GM18517 (cell line): Measurements from ENCODE around the gene KIFAP3.

Experiments used
- ATAC-seq: cut with Tn5 transposase; IDR thresholded peaks from one replicate; pipeline ENCODE4 v1.9.1; 2021; ENCODE audit warnings: mild to moderate bottlenecking, moderate library complexity; ENCODE audit not compliant: unreplicated experiment

KIFAP3 gene

DNA sequence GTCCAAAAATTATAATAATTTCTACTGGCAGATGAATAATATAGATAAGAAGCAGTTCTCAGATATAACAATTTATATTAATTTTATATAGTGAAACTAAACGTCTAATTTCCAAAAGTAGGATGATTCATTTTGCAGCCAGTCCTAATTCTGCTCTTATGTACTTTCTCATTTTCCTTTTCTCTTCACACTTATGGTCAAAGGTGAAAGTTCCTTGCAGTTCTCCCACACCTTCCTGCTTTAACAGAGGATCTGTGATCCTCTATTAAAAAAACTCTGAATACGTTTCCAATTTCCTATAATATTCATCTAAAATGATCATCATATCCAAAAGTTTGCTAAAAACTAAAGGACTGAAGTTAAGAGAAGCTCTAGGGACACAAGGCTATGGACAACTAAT is 78.5 kb downstream of the KIFAP3 start:
- ATAC-seq = no peak

DNA sequence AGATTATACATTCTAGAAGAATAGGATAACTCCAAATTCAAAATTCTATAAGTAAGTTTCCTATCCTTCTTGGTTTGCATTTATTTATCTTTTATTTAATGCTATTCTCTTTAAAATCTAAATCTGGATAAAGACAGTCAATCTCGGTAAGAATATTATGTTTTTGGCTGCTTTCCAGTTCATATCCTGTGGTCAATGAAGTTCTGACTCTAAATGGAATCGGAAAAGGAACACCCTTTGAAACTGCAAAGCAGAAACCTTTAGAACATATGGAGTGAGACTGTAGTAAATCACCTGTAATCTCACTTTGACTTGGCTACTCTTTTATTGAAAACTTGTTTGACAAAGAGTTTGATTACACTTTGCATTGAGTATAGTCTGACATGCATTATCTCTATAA is 85.2 kb downstream of the KIFAP3 start:
- no peak for ATAC-seq

DNA sequence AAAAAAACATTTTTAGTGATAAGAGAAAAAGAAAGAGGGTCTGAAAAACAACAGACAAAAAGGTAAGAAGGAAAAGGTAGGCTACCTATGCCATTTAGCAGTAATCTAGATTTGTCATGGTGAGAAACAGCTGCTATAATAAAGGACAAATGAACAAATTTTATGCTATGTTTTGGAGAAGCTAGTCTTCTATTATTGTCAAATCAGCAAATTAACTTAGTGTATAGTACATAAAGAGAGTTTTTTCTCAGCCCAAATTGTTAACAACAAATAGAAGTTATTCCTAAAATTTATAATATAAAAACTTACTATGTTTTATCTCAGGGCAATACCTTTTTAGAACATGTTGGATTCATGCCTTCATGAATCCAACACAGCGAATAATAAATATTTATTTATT is 88.7 kb downstream of the KIFAP3 start:
- no peak for ATAC-seq

DNA sequence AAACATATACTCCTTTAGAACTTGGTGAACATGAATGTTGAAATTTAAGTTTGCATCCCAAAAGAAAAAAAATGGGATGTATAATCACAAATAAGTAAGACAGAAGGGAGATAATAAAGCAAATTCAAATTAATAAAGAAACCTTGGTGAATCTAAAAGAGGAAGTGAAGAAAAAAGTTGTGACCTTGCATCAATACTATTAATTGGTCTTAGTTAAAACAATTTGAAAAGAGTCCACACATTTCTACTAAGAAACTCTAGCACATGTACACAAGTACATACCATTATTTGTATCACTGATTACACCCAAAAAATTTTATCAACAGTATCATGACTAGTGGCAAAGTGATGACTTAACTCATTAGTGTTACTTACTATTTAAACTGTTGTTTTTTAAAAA is 100.4 kb downstream of the KIFAP3 start:
- no peak for ATAC-seq

DNA sequence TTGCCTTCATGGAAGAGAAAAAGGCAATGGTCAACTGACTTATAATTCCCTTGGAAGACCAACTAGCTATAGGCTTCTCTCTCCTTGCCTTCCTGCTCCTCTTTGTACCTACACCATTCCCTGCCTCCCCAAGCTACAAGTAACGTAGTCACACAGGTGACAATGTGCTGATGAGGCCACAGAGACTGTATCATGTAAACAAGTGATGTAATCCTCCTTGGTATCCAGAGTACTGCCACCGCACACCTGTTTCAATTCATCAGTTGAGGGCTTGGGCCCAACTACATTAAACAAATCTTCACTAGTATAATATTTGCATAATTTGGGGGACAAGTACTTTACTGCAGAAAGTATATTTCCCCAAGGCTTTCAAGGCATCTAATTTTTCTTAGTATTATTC is 104.4 kb downstream of the KIFAP3 start:
- no peak for ATAC-seq

DNA sequence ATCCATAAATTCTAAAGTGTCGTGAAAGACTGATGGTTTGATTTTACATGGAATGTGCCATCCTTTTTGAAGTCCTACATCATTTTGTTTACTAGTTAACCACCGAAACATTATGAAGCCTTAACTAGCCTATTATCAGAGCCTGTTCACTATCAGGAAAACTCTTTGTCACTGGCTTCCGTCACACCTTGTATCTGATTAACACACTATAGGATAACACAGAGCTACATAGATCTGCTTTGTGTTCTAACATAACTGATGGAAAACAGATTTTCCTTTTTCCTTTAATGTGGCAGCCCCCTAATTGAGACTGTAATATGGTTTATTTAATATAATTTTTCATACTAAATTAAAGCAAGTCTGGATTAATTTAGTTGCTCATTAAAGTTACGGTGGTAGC is 106.3 kb downstream of the KIFAP3 start:
- ATAC-seq = no peak

DNA sequence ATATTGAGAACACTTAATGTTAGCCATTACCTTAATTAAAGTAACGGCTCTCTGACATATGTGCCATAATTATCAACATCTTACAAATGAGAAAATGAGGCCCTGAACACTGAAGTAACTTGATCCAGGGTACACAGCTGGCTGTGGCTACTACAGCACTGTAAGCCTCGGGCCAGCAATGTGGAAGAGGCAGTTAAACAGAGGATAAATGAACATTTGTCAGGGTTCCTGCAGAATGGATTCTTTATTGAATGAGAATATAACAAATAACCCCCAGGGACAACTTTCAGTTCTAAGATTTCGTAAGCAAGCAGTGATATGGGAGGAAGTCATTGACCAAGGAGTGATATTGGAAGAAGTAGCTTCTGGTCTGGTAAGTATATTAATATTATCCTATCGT is 110.3 kb downstream of the KIFAP3 start:
- ATAC-seq = no peak

DNA sequence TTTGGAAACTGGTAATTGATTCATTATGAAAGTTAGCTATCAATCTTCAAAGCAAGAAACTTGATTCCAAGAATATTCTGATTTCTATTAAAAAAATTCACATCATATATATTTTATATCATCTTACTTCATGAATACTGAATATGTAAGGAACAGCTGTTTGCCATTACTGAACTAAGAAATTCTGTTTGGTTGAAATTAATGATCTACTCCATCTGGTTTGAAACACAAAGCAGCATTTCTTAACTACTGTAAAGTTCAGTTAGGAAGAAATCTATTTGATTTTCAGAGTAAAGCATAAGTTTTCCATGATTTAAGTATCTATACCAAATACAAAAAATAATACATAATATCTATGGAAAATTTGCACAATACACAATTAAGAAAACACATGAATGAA is 114.8 kb downstream of the KIFAP3 start:
- ATAC-seq = no peak

DNA sequence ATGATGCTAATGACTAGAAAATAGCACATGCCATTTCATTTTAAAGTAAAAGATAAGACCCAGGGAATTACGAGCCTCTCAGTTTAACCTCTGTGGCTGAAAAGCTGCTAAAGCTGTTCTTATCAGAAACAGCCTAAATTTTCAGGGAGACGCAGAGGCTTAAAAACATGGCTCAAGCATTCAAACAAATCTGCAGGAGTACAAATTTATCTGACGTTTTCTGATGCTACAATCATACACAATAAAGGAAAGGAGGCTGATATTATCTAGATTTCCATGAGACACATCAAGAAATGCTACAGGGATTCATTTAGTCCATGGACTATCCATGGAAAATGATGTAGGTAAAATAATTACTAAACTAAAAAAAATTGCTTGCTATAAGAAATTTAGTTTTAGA is 115.5 kb downstream of the KIFAP3 start:
- no peak for ATAC-seq

DNA sequence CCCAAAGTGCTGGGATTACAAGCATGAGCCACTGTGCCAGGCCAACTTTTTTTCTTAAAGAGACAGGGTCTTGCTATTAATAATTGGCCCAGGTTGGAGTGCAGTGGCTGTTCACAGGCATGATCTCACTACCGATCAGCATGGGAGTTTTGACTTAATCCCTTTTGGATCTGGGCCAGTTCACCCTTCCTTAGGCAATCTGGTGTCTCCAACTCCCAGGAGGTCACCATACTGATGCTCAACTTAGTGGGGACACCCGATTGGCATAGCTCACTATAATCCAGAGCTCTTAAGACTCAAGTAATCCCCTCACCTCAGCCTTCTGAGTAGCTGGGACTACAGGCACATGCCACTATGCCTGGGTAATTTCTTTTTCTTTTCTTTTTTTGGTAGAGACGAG is 116.6 kb downstream of the KIFAP3 start:
- no peak for ATAC-seq

DNA sequence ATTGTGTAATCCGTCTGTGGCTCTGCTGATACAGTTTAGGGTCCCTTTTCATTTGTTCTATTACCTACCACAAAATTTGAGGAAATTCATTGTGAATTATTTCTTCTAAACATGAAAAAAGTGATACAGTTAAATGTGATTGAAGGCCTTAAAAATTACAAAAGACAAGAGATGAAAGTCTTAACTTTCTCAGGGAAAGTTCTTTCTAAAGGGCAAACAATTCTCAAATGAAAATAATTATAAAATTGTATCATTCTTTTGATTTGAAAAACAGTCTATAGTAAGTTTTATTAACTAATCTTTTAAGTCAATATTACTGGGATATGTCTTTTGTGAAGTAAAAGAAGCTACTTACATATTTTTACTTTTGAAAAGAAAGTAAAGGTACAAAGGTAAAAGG is 123.4 kb downstream of the KIFAP3 start:
- no peak for ATAC-seq

DNA sequence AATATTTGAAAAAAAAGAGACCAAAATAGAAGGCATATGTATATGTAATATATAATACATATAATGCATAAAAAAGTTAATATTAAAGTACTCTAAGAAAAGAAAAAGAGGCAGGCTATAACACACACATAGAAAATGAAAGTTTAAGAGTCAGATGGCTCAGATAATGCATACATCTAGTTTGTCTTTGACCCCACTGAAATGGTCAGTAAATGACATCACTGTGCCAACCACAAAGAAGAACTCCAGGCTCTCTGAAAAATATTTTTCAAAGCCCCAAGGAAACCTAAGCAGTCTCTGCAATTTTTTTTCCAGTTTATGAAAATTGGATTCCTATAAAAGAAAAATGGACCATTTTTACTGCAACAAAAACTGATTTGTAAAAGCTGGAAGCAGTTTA is 125.4 kb downstream of the KIFAP3 start:
- ATAC-seq = no peak

DNA sequence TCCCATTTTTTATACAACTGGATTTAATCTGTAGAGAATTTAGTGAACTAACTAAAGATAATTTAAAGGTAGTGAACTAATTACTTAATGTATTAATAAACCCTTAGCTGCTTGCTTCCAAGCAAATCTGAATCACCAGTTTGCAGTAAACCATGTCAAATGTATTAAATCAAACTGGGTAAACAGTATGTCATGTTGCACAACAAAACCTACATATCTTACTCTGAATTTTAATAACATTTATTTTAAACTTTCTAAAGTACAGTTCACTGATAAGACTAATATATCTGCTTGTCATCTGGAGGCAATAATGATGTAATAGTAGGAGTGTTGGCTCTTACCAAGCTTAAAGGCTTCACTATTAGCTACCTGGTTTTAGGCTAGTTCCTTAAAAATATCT is 128.3 kb downstream of the KIFAP3 start:
- no peak for ATAC-seq

DNA sequence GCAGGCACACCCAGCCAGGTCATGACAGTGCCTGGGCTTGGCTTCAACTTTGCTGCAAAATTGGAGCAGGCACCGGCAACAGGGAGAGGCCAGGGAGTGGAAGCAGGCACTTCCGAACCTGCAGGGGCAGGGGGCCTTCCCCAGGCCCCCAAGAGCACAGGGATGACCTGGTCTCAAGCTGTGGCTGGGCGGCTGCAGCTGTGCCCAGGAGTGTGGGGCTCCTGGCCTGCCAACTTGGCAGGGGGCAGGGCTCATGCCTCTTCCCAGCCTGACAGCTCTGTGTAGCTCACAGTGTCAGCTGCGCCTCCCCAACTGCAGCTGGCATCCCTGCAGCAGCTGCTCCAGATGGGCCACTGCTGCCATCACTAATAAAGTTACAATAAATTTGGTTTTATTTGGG is 129.3 kb downstream of the KIFAP3 start:
- no peak for ATAC-seq

DNA sequence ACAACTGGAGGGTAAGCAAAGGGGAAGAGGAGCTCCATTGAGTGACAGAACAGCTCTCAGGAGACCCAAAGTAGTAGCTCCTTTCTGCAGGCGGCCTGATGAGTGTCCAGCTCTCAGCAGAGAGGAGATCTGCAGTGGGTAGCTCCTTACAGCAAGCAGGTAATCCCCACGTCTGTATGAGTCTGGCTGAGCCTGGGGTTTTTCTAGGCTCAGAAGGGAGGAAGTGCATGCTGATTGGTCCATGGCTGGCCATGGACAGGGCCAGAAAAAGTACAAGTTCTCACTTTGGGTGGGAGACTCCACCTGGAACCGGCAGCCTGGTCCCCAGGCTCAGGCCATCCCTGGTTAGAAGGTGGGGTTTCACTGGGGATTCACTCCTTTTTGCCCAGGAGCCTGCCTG is 129.9 kb downstream of the KIFAP3 start:
- no peak for ATAC-seq

DNA sequence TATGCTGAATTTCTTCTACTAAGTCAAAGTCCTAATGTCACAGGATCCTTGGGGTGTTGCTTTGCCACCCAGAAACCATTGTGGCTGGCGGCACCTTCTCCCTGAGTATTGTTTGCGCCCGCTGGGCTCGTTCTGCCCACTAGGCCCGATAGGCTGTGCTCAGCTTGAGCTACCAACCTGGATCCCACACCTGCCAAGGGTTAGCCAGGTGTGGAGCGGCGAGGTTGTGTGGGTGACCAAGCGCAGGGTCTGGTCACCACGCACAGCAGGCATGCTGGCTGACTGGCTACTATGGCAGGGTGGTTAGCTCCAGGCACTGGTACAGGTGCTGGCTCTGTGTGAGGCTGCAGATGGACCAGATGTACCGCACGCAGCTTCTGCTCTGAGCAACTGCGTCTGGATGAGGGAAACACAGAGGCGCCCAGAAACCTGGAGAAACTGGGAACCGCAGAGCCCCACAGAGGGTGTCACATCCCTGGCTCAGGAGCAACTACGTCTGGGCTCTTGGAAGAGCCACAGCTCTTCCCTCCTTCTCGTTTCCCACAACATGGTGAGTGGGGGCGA is 130.4 kb downstream of the KIFAP3 start:
- no peak for ATAC-seq

DNA sequence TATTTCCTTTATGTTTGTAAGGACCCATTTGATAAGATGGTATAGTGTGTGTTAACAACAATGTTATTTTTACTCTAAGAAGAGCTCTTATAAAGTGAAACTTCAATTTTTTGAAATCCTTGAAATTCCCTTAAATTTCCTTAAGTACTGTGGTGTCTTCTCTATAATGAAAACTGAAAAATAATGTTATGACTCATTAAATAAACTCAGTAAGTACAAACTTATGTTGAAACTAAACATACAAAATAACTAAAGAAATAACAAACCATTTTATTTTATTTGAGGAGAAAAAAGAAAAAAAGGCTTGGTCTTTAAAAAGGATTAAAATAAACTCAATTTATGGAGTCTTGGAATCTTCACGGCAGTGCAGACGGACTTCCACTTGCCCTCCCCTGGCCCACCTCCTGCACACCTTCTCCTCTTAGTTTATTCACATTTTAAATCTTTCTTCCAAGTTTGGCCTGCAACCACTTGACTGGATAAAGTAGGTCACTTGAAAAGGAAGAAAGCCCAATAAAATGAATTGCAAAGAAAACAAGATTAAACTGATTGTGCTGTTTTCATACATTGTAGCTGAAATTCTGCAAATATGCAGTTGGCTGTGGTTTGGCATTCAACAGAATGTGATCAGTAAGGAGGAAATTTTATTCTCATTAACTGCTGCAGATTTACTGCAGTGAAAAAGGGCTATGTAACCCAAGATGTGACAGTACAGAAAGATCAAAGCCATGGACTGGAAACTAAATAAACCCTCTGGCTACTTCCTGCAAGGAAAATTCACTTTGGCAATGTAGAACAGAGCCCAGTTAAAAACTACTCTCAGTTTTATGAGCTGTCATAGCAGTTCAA is 132.3 kb downstream of the KIFAP3 start:
- no peak for ATAC-seq

DNA sequence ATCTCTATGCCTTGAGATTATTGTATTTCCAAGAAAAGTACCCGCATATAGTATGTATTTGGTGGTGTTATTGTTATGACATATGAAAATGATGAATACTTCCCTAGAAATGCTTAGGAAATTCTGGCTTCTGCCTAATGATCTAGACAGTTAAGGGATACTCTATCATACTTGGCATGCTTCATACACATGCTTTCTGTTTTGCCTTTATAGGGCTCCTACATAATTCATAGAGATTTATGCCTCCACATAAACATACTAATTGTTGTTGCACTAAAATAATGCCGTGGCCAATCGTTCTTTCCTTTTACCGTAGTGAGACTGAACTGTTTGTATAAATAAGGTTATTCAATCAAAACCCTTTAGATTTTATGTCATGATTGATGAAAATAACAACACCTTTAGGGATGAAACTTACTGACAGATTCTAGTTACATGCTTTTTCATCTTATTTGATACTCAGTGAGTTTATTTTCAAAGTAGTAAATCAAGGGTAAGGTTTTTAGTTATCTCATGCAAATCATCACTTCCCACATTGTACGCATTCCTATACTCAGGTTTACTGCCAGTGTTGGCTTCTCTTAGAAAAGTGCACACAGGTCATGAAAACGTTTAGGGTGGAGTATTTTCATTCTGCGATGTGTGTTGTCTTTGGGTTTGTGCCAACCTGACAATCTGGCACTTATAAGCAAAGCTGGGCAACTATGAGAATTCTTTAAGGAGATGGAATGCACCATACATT is 140.3 kb downstream of the KIFAP3 start:
- no peak for ATAC-seq

DNA sequence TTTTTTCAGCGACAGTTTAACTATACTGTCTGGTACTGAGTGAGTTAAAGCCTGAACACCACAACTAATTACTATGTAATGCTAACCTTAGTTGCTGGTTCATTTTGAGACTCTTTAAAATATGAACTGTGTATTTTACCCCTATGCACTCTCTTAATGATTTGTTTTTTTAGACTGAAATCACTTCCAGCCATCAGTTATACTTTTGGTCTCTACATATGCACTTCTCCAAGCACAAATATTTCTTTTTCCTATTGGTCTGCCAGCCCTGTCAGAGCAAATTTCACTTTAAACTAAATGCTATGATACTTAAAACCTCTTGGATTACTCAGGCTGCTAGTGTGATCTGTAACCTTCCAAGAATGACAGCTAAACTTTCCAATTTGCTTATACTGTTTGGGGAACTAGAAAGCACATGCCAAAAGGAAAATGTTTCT is 142.7 kb downstream of the KIFAP3 start:
- no peak for ATAC-seq

DNA sequence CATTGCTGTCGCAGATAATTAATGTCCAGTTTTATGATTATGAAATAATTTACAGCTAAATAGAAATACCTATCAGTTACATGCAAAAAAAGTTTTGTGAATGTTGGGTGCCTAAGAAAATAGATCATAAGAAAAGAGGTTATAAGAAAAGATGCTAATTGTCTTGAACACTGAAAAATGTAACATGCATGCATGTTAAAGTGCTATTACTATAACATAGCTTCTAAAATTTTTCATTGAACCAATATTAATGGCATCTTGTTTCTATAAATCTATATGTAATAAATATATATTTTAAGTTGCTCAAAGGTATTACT is 145.3 kb downstream of the KIFAP3 start:
- ATAC-seq = no peak

DNA sequence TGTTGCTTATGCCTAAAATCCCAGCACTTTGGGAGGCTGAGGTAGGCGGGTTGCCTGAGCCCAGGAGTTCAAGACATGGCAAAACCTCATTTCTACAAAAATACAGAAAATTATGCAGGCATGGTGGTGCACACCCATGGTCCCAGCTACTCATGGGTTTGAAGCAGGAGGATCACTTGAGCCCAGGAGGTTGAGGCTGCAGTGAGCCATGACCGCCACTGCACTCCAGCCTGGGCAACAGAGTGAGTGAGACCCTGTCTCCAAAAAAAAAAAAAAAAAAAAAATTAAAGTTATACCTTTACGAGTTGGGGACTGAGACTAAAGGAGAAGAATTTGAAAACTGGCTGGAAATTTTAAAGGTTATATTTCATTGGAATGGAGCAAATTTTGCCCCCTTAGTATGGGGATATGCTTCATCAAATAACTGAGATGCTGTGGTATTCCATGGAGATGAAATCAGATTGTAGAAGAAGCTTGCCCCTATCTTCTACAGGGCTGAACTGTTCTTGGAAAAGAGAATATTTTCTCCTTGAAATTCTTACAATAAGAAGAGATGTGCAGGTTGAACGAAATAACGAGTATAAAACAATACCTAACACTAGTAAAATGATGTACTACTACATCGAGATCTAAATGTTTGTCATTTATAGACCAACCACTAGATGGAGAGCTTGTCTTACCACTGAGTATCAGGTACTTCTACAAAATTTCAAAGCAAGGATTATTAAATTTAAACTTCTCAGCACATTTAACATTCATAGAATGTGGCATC is 145.9 kb downstream of the KIFAP3 start:
- peak; percentile 66 for ATAC-seq
